NB4 (cell line): ENCODE measurements around the gene RBM4B.

ENCODE experiments used
- CTCF ChIP-seq: IDR thresholded peaks from one replicate; pipeline ENCODE4 v1.5.1; 2012; ENCODE audit warnings: low read depth, low read length
- POLR2A ChIP-seq: IDR thresholded peaks from 2 replicates; pipeline ENCODE4 v1.6.1; 2011; ENCODE audit warnings: mild to moderate bottlenecking; ENCODE audit not compliant: insufficient read length; ENCODE audit errors: extremely low read depth

GRCh38 chr11:66653123-66653522, 24.6 kb downstream of the RBM4B start:
- TF ChIP-seq CTCF: no peak
- TF ChIP-seq POLR2A: no peak
